ENCODE measurements around the gene NKAIN2. TPM values are rescaled to one million over a fixed set of nuclear protein-coding genes. Genes with fewer than 3 reads are reported as not detected.

NKAIN2 gene
- total RNA-seq, 1 experiment from 2014 or later = not detected

DNA sequence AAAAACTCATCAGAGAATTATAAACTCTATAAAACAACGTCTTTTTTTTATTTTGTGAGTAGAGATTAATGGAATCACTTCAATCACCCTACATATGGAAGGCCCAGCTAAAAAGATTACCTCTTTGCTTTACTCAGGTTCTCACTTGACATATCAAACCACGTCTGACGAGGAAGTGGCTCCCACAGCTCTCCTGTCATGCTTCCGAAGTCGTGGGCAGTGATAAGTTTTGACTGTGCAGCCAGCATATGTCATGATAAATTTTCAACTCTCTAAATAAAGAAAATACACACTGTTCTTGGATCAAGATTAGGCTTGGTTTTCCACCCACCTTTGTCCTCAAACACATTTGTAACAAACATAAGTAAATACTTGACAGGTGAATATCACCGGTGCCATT lies 879.1 kb downstream of the NKAIN2 start:
- intact Hi-C loops (cut with micrococcal nuclease) = no loop called here
- no peak overlapping the region for H3K27ac ChIP-seq (ENCODE audit: low read depth, low read length)
- no TSS peak for BruUV-seq (replicated peaks)

More for the DNA sequence above, 879.1 kb downstream of the NKAIN2 start:
- TF ChIP-seq SIN3A (IDR thresholded peaks at IDR 0.05; ENCODE audit: low read depth) (no peak), EGR1 (IDR thresholded peaks at IDR 0.05; ENCODE audit: low read depth) (no peak), EZH2phosphoT487 (IDR thresholded peaks at IDR 0.05; ENCODE audit: borderline replicate concordance) (no peak), CTCF (IDR thresholded peaks at IDR 0.05 in 2 of 3, conservative IDR thresholded peaks at IDR 0.05 in 1 of 3; ENCODE audit: borderline replicate concordance in 1 of 3, insufficient read depth in 1 of 3, low read depth in 2 of 3, low read length in 2 of 3) (no peak), RAD21 (IDR thresholded peaks at IDR 0.05; ENCODE audit: low read depth) (no peak), EZH2 (IDR thresholded peaks at IDR 0.05) (no peak), SP1 (IDR thresholded peaks at IDR 0.05; ENCODE audit: low read depth) (no peak), ZNF274 (IDR thresholded peaks at IDR 0.05; ENCODE audit: low read depth, low read length) (no peak), ZFX (IDR thresholded peaks at IDR 0.05) (no peak), YY1 (IDR thresholded peaks at IDR 0.05; ENCODE audit: extremely low read depth, insufficient replicate concordance, low read depth, low read length) (no peak), CBX3 (IDR thresholded peaks at IDR 0.05; ENCODE audit: low read depth) (no peak), SRF (IDR thresholded peaks at IDR 0.05; ENCODE audit: low read depth) (no peak), FOSL1 (IDR thresholded peaks at IDR 0.05; ENCODE audit: low read depth) (no peak), POLR2A (IDR thresholded peaks at IDR 0.05; ENCODE audit: borderline replicate concordance, extremely low read depth, insufficient read depth, insufficient read length) (no peak), ELF1 (IDR thresholded peaks at IDR 0.05; ENCODE audit: borderline replicate concordance, low read depth) (no peak), TCF7L2 (IDR thresholded peaks at IDR 0.05; ENCODE audit: borderline replicate concordance, extremely low read depth, insufficient read depth, insufficient read length) (no peak), POLR2AphosphoS5 (IDR thresholded peaks at IDR 0.05; ENCODE audit: low read depth, low read length) (no peak)
- TF ChIP-seq, protein P1, sequence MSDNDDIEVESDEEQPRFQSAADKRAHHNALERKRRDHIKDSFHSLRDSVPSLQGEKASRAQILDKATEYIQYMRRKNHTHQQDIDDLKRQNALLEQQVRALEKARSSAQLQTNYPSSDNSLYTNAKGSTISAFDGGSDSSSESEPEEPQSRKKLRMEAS (IDR thresholded peaks at IDR 0.05) = no peak
- TF ChIP-seq, protein P2, sequence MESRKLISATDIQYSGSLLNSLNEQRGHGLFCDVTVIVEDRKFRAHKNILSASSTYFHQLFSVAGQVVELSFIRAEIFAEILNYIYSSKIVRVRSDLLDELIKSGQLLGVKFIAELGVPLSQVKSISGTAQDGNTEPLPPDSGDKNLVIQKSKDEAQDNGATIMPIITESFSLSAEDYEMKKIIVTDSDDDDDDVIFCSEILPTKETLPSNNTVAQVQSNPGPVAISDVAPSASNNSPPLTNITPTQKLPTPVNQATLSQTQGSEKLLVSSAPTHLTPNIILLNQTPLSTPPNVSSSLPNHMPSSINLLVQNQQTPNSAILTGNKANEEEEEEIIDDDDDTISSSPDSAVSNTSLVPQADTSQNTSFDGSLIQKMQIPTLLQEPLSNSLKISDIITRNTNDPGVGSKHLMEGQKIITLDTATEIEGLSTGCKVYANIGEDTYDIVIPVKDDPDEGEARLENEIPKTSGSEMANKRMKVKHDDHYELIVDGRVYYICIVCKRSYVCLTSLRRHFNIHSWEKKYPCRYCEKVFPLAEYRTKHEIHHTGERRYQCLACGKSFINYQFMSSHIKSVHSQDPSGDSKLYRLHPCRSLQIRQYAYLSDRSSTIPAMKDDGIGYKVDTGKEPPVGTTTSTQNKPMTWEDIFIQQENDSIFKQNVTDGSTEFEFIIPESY (IDR thresholded peaks at IDR 0.05; ENCODE audit: extremely low read depth, insufficient replicate concordance, low read length) = no peak
- TF ChIP-seq, protein P3, sequence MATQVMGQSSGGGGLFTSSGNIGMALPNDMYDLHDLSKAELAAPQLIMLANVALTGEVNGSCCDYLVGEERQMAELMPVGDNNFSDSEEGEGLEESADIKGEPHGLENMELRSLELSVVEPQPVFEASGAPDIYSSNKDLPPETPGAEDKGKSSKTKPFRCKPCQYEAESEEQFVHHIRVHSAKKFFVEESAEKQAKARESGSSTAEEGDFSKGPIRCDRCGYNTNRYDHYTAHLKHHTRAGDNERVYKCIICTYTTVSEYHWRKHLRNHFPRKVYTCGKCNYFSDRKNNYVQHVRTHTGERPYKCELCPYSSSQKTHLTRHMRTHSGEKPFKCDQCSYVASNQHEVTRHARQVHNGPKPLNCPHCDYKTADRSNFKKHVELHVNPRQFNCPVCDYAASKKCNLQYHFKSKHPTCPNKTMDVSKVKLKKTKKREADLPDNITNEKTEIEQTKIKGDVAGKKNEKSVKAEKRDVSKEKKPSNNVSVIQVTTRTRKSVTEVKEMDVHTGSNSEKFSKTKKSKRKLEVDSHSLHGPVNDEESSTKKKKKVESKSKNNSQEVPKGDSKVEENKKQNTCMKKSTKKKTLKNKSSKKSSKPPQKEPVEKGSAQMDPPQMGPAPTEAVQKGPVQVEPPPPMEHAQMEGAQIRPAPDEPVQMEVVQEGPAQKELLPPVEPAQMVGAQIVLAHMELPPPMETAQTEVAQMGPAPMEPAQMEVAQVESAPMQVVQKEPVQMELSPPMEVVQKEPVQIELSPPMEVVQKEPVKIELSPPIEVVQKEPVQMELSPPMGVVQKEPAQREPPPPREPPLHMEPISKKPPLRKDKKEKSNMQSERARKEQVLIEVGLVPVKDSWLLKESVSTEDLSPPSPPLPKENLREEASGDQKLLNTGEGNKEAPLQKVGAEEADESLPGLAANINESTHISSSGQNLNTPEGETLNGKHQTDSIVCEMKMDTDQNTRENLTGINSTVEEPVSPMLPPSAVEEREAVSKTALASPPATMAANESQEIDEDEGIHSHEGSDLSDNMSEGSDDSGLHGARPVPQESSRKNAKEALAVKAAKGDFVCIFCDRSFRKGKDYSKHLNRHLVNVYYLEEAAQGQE (IDR thresholded peaks at IDR 0.05; ENCODE audit: low read depth) = no peak
- Histone ChIP-seq H2AFZ (ENCODE audit: low read depth, low read length, poor library complexity, severe bottlenecking) (no peak overlapping the region), H3K4me1 (ENCODE audit: control insufficient read depth in 1 of 2, insufficient read depth in 2 of 2, low read length in 2 of 2) (no peaks in the 10 kb centered on the region), H3K9ac (ENCODE audit: low read length) (no peak overlapping the region), H3K4me2 (ENCODE audit: low read length) (no peak overlapping the region), H3K36me3 (ENCODE audit: control insufficient read depth in 1 of 2, insufficient read depth in 2 of 2, low read length in 2 of 2) (no peaks in the 10 kb centered on the region), H3K9me3 (ENCODE audit: control insufficient read depth in 1 of 2, insufficient read depth in 1 of 2, low read depth in 1 of 2, low read length in 2 of 2) (no peaks in the 10 kb centered on the region), H3K79me2 (ENCODE audit: insufficient read depth, low read length) (no peaks in the 10 kb centered on the region), H4K20me1 (ENCODE audit: insufficient read depth) (no peaks in the 10 kb centered on the region), H3K9me2 (ENCODE audit: insufficient read depth) (no peaks in the 10 kb centered on the region), H3K27me3 (ENCODE audit: insufficient read depth, low read length) (0 out of 2 replicates have a peak, but pooled peaks cover 3% of the 10 kb centered on the region), H3K4me3 (replicated peaks in 1 of 2; ENCODE audit: low read depth in 1 of 2, low read length in 2 of 2) (no peak overlapping the region)
- ChIA-PET CTCF (no interaction called here), POLR2A (no interaction called here), RAD21 (ENCODE audit: low non-redundant PET in 1 of 2, low total read pairs in 2 of 2, uncharacterized antibody in 2 of 2, unreplicated experiment in 2 of 2) (no interaction called here)
- ATAC-seq (no peak), DNase-seq (ENCODE audit: low read depth, low spot score) (no peak)
